ENCODE data around the gene SLC25A41. TPM values are rescaled to one million over a fixed set of nuclear protein-coding genes. Genes with fewer than 3 reads are reported as not detected.

Gene SLC25A41
- total and polyA plus RNA-seq, 2 of the 8 experiments (the other 6 are each of a cell fraction or from before 2014, with no cell fraction given): 0.50 TPM; not detected in 1

GRCh38 chr19:6475321-6476108 lies 42.0 kb upstream of the SLC25A41 start:
- no peaks in the 10 kb centered on the region for H3K79me1 ChIP-seq (ENCODE audit: low read depth, low read length)
- no peak overlapping the region for H3K4ac ChIP-seq (replicated peaks; ENCODE audit: insufficient read length, low read depth, low read length)
- no peak overlapping the region for H4K8ac ChIP-seq (ENCODE audit: extremely low read depth, insufficient read depth, low read length)
- H3K27ac ChIP-seq (ENCODE audit: low read depth, low read length): no peak overlapping the region
- H3K4me3 ChIP-seq (ENCODE audit: extremely low read depth in 1 of 4, insufficient read depth in 2 of 4, low read depth in 3 of 4, low read length in 4 of 4): peak overlapping the region; percentile 41 to 71 (median 61)
- 0 out of 2 replicates have a peak overlapping the region, but pooled peaks have one; percentile 18 for H2BK5ac ChIP-seq (ENCODE audit: low read depth, low read length)
- no peaks in the 10 kb centered on the region for H3K9me3 ChIP-seq (ENCODE audit: insufficient read depth in 2 of 2, low read depth in 1 of 2, low read length in 1 of 2)
- H3K23ac ChIP-seq (ENCODE audit: insufficient read length): no peak overlapping the region
- peak overlapping the region; percentile 92; the same call in 1 of the 2 replicates for H2BK12ac ChIP-seq (ENCODE audit: low read depth, low read length)
- H3K79me2 ChIP-seq (ENCODE audit: control insufficient read depth in 1 of 2, insufficient read depth in 2 of 2, low read length in 2 of 2): no peaks in the 10 kb centered on the region
- H3K4me2 ChIP-seq (ENCODE audit: insufficient read depth in 1 of 2, low read depth in 2 of 2, low read length in 2 of 2): peak overlapping the region; percentile 85 to 99
- no peak overlapping the region for H2AK5ac ChIP-seq (ENCODE audit: low read depth, low read length)
- no peak overlapping the region for H4K5ac ChIP-seq (ENCODE audit: insufficient read length, low read depth, low read length)
- H3K9ac ChIP-seq (replicated peaks in 1 of 4; ENCODE audit: extremely low read depth in 1 of 4, low read depth in 3 of 4, low read length in 3 of 4): peak overlapping the region in 2 of 4 experiments; percentile 7 to 29; a peak in 2 of 7 replicates
- H3K36me3 ChIP-seq (ENCODE audit: control insufficient read depth in 2 of 4, insufficient read depth in 4 of 4, low read length in 3 of 4): no peaks in the 10 kb centered on the region
- H3K14ac ChIP-seq (ENCODE audit: insufficient read length): no peak overlapping the region
- POLR2A ChIA-PET (ENCODE audit: partially characterized antibody): interaction anchor here (1.0 to 1.6 kb wide), 8 partner anchors 9 to 114 kb away, joined by 3 to 9 read pairs (median 4); partner anchors contain the start of genes CRB3 and KHSRP
- H3K4me1 ChIP-seq (replicated peaks in 1 of 4; ENCODE audit: control insufficient read depth in 3 of 4, insufficient read depth in 4 of 4, low read length in 3 of 4): peaks cover 0 to 12% (median 4%) of the 10 kb centered on the region in 4 experiments; a peak in 5 of 7 replicates
- H2BK20ac ChIP-seq (ENCODE audit: low read length): no peak overlapping the region
- no peak overlapping the region for H3K56ac ChIP-seq (replicated peaks; ENCODE audit: insufficient read length, low read depth, low read length)
- H2BK15ac ChIP-seq (ENCODE audit: low read length): peak overlapping the region; percentile 75; the same call in 1 of the 2 replicates
- no peak overlapping the region for H2BK120ac ChIP-seq (replicated peaks; ENCODE audit: low read depth, low read length)
- peaks cover 0 to 3% of the 10 kb centered on the region in 2 experiments for H4K20me1 ChIP-seq (replicated peaks in 1 of 2; ENCODE audit: control insufficient read depth in 1 of 2, insufficient read depth in 2 of 2, low read length in 2 of 2)
- DNase-seq (ENCODE audit: low read depth in 1 of 2, low spot score in 2 of 2) (peak in 1 of 2 experiments; percentile 82), FAIRE-seq (no peak)
- H4K91ac ChIP-seq (replicated peaks; ENCODE audit: insufficient read length, low read length): peak overlapping the region; percentile 38
- CTCF ChIA-PET (ENCODE audit: partially characterized antibody): interaction anchor here (0.7 to 1.7 kb wide), 5 partner anchors 13 to 256 kb away, joined by 3 to 6 read pairs (median 5); partner anchors contain the start of genes SLC25A23 and TUBB4A
- peak overlapping the region; percentile 96 for H2AFZ ChIP-seq (ENCODE audit: low read length)
- peaks cover 0 to 16% (median 9%) of the 10 kb centered on the region in 4 experiments; a peak in 6 of 7 replicates for H3K27me3 ChIP-seq (replicated peaks in 1 of 4; ENCODE audit: control insufficient read depth in 3 of 4, extremely low read depth in 1 of 4, insufficient read depth in 3 of 4, low read length in 3 of 4)
- WGBS, 2 experiments (ENCODE audit: extremely low coverage in 1 of 2, insufficient coverage in 1 of 2, insufficient read length in 1 of 2, insufficient replicate concordance in 2 of 2, low coverage in 1 of 2, low lambda C conversion rate in 2 of 2, missing lambda C conversion rate in 1 of 2): 5% methylated on average over 42 of the region's 52 CpGs; no CpG with 5 or more reads in 1 of the 2 experiments
- peaks cover 16% of the 10 kb centered on the region for H3K23me2 ChIP-seq (ENCODE audit: low read depth, low read length)
- peak overlapping the region; percentile 44; the same call in 1 of the 2 replicates for H3K18ac ChIP-seq (ENCODE audit: extremely low read depth, low read length)
- no peak for TF ChIP-seq YY1 (IDR thresholded peaks at IDR 0.05; ENCODE audit: low read depth, low read length)
- no peak for TF ChIP-seq POU5F1 (IDR thresholded peaks at IDR 0.05; ENCODE audit: low read depth, low read length)
- TF ChIP-seq TAF1 (IDR thresholded peaks at IDR 0.05; ENCODE audit: low read depth, low read length): peak; percentile 22; the same call in 1 of the 2 replicates
- TF ChIP-seq, protein P1, sequence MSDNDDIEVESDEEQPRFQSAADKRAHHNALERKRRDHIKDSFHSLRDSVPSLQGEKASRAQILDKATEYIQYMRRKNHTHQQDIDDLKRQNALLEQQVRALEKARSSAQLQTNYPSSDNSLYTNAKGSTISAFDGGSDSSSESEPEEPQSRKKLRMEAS (IDR thresholded peaks at IDR 0.05): peak; percentile 67
- TF ChIP-seq USF2 (IDR thresholded peaks at IDR 0.05; ENCODE audit: low read length): no peak
- TF ChIP-seq POLR2AphosphoS5 (IDR thresholded peaks at IDR 0.05; ENCODE audit: low read depth, low read length): no peak
- peak in 1 of 2 experiments; percentile 18; a peak in 1 of 3 replicates for TF ChIP-seq POLR2A (IDR thresholded peaks at IDR 0.05; ENCODE audit: control extremely low read depth in 1 of 2, low read depth in 2 of 2, low read length in 2 of 2)
- TF ChIP-seq CREB1 (IDR thresholded peaks at IDR 0.05): peak; percentile 82
- TF ChIP-seq PHF8 (conservative IDR thresholded peaks at IDR 0.05; ENCODE audit: low read depth, low read length): 0 out of 2 replicates have a peak, but pooled peaks have one; percentile 23
- TF ChIP-seq, protein P2, sequence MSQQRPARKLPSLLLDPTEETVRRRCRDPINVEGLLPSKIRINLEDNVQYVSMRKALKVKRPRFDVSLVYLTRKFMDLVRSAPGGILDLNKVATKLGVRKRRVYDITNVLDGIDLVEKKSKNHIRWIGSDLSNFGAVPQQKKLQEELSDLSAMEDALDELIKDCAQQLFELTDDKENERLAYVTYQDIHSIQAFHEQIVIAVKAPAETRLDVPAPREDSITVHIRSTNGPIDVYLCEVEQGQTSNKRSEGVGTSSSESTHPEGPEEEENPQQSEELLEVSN (IDR thresholded peaks at IDR 0.05): peak; percentile 69

Data from H1 (cell line).